GM12873 (cell line): ENCODE data around the gene CFAP410.
A peak's percentile ranks its signal among the peaks of the same experiment; 100 is the strongest.

Experiments used
- CTCF ChIP-seq: IDR thresholded peaks from 2 replicates; pipeline ENCODE4 v1.5.1; 2012; ENCODE audit warnings: low read depth, mild to moderate bottlenecking, moderate library complexity, low read length, control low read depth; ENCODE audit not compliant: insufficient read depth; ENCODE audit errors: missing control alignments

The CFAP410 gene

GRCh38 chr21:44366586-44367211, 27.5 kb upstream of the CFAP410 start:
- no peak for TF ChIP-seq CTCF

- TF ChIP-seq CTCF = no peak
Measured at GRCh38 chr21:44365967-44366585, 26.9 kb upstream of the CFAP410 start.

GRCh38 chr21:44365251-44365966, 26.2 kb upstream of the CFAP410 start:
- TF ChIP-seq CTCF = no peak

GRCh38 chr21:44364151-44365053, 25.2 kb upstream of the CFAP410 start:
- no peak for TF ChIP-seq CTCF

GRCh38 chr21:44363278-44363677, 24.1 kb upstream of the CFAP410 start:
- TF ChIP-seq CTCF = no peak

GRCh38 chr21:44360159-44360558, 21.0 kb upstream of the CFAP410 start:
- peak; percentile 9 for TF ChIP-seq CTCF
